GM12878 (cell line): ENCODE results near the gene TLE2. TPM values are rescaled to one million over a fixed set of nuclear protein-coding genes. Genes with fewer than 3 reads are reported as not detected.
A peak's percentile ranks its signal among the peaks of the same experiment; 100 is the strongest.

Source experiments
- BMI1 ChIP-seq: fragments of 450-650 bp; IDR thresholded peaks from 2 replicates; pipeline ENCODE4 v1.6.1; 2016; ENCODE audit warnings: mild to moderate bottlenecking, moderate library complexity, borderline replicate concordance
- CBX3 ChIP-seq: fragments of 200-600 bp; sonication (generic); IDR thresholded peaks from 2 replicates; pipeline ENCODE4 v1.6.1; 2016; ENCODE audit warnings: low read depth, borderline replicate concordance
- CEBPZ ChIP-seq: fragments of 150-350 bp; IDR thresholded peaks from 2 replicates; pipeline ENCODE4 v1.6.1; 2016; ENCODE audit warnings: low read depth, low read length
- CHD1 ChIP-seq: IDR thresholded peaks from 2 replicates; pipeline ENCODE4 v1.6.1; 2012; ENCODE audit warnings: low read depth, low read length, improper control_type of control experiment
- ESRRA ChIP-seq: IDR thresholded peaks from 2 replicates; pipeline ENCODE4 v1.6.1; 2012; ENCODE audit warnings: mild to moderate bottlenecking, low read length, improper control_type of control experiment
- KAT2A ChIP-seq: conservative IDR thresholded peaks from 2 replicates; pipeline ENCODE4 v1.6.1; 2011; ENCODE audit warnings: low read depth, low read length; ENCODE audit not compliant: control insufficient read depth
- LARP7 ChIP-seq: fragments of 450-650 bp; IDR thresholded peaks from 2 replicates; pipeline ENCODE4 v1.6.1; 2017; ENCODE audit warnings: mild to moderate bottlenecking
- MEF2A ChIP-seq: IDR thresholded peaks from 2 replicates; pipeline ENCODE4 v1.6.1; 2011; ENCODE audit warnings: low read depth, mild to moderate bottlenecking, low read length, moderate library complexity; ENCODE audit not compliant: insufficient read depth
- RFX5 ChIP-seq: IDR thresholded peaks from 2 replicates; pipeline ENCODE4 v1.6.1; 2011; ENCODE audit warnings: low read depth, low read length, improper control_type of control experiment
- SIN3A ChIP-seq: IDR thresholded peaks from 2 replicates; pipeline ENCODE4 v1.6.1; 2012; ENCODE audit warnings: low read depth, low read length, improper control_type of control experiment
- SIX5 ChIP-seq: IDR thresholded peaks from 2 replicates; pipeline ENCODE4 v1.6.1; 2011; ENCODE audit warnings: mild to moderate bottlenecking, low read depth, low read length, moderate library complexity; ENCODE audit not compliant: severe bottlenecking
- SREBF1 ChIP-seq: IDR thresholded peaks from 2 replicates; pipeline ENCODE4 v1.6.1; 2012; ENCODE audit warnings: mild to moderate bottlenecking, low read length
- USF2 ChIP-seq: IDR thresholded peaks from 2 replicates; pipeline ENCODE4 v1.6.1; 2011; ENCODE audit warnings: low read depth, low read length, improper control_type of control experiment, borderline replicate concordance
- YBX1 ChIP-seq: fragments of 450-650 bp; IDR thresholded peaks from 2 replicates; pipeline ENCODE4 v1.6.1; 2016; ENCODE audit warnings: antibody characterized with exemption
- YY1 ChIP-seq: IDR thresholded peaks from 2 replicates; pipeline ENCODE4 v1.6.1; 2011; ENCODE audit warnings: low read depth, mild to moderate bottlenecking, low read length
- ZNF207 ChIP-seq: fragments of 450-650 bp; IDR thresholded peaks from 2 replicates; pipeline ENCODE4 v1.6.1; 2014; ENCODE audit warnings: antibody characterized with exemption, mild to moderate bottlenecking, borderline replicate concordance
- polyA plus RNA-seq, 11 experiments: library from polyadenylated mRNA; depleted of rRNA in 4 of 11; unstranded in 6 of 11; stranded (reverse) in 5 of 11; fragments of >200 nt; fragmentation: Nextera tagmentation in 4 of 11; fragmentation: Illumina TruSeq in 1 of 11; extraction: Ambion mirVana in 4 of 11; extraction: Trizol in 1 of 11; gene quantifications; 1 replicate in 1 of 11; 2 replicates in 10 of 11; pipeline versions ENCODE4 v1.2.1 to v1.2.3, GENCODE V29; 2011 to 2016; ENCODE audit warnings: inconsistent platforms in 2 of 11, missing spikeins in 2 of 11, low read depth in 1 of 11
- total RNA-seq, 4 experiments: library from RNA; depleted of rRNA in 3 of 4; stranded (reverse); fragments of >200 nt in 3 of 4; fragmentation: Illumina TruSeq in 1 of 4; extraction: Trizol in 1 of 4; gene quantifications; 2 replicates each; pipeline versions ENCODE4 v1.2.1 to v1.2.3, GENCODE V29; 2013 to 2021
- TF ChIP-seq, protein P1 (sequence below): fragments of 450-650 bp; IDR thresholded peaks from 2 replicates; pipeline ENCODE4 v1.6.1; 2017; ENCODE audit warnings: low read depth, mild to moderate bottlenecking, moderate library complexity
- TF ChIP-seq, protein P2 (sequence below): IDR thresholded peaks from 2 replicates; pipeline ENCODE4 v1.6.1; 2012; ENCODE audit warnings: mild to moderate bottlenecking, low read depth, low read length
- TF ChIP-seq, protein P3 (sequence below): fragments of 150-350 bp; IDR thresholded peaks from 2 replicates; pipeline ENCODE4 v1.6.1; 2014; ENCODE audit warnings: mild to moderate bottlenecking, low read depth, low read length

Gene TLE2
- total and polyA plus RNA-seq, 10 of the 15 experiments (the other 5 are each of a cell fraction or from before 2014, with no cell fraction given): 0.05 to 0.21 (median 0.11) TPM; not detected in 5

- no peak for TF ChIP-seq ZNF207
- no peak for TF ChIP-seq CEBPZ
- no peak for TF ChIP-seq KAT2A
- no peak for TF ChIP-seq ESRRA
- TF ChIP-seq CBX3: no peak
- no peak for TF ChIP-seq SIN3A
- TF ChIP-seq SIX5: no peak
- TF ChIP-seq USF2: no peak
- no peak for TF ChIP-seq BMI1
- TF ChIP-seq SREBF1: no peak
- TF ChIP-seq CHD1: no peak
- TF ChIP-seq RFX5: no peak
- no peak for TF ChIP-seq MEF2A
- TF ChIP-seq YBX1: no peak
- TF ChIP-seq LARP7: peak; percentile 45; the same call in 1 of the 2 replicates
- TF ChIP-seq, protein P1, sequence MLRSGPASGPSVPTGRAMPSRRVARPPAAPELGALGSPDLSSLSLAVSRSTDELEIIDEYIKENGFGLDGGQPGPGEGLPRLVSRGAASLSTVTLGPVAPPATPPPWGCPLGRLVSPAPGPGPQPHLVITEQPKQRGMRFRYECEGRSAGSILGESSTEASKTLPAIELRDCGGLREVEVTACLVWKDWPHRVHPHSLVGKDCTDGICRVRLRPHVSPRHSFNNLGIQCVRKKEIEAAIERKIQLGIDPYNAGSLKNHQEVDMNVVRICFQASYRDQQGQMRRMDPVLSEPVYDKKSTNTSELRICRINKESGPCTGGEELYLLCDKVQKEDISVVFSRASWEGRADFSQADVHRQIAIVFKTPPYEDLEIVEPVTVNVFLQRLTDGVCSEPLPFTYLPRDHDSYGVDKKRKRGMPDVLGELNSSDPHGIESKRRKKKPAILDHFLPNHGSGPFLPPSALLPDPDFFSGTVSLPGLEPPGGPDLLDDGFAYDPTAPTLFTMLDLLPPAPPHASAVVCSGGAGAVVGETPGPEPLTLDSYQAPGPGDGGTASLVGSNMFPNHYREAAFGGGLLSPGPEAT: peak; percentile 81
- TF ChIP-seq, protein P2, sequence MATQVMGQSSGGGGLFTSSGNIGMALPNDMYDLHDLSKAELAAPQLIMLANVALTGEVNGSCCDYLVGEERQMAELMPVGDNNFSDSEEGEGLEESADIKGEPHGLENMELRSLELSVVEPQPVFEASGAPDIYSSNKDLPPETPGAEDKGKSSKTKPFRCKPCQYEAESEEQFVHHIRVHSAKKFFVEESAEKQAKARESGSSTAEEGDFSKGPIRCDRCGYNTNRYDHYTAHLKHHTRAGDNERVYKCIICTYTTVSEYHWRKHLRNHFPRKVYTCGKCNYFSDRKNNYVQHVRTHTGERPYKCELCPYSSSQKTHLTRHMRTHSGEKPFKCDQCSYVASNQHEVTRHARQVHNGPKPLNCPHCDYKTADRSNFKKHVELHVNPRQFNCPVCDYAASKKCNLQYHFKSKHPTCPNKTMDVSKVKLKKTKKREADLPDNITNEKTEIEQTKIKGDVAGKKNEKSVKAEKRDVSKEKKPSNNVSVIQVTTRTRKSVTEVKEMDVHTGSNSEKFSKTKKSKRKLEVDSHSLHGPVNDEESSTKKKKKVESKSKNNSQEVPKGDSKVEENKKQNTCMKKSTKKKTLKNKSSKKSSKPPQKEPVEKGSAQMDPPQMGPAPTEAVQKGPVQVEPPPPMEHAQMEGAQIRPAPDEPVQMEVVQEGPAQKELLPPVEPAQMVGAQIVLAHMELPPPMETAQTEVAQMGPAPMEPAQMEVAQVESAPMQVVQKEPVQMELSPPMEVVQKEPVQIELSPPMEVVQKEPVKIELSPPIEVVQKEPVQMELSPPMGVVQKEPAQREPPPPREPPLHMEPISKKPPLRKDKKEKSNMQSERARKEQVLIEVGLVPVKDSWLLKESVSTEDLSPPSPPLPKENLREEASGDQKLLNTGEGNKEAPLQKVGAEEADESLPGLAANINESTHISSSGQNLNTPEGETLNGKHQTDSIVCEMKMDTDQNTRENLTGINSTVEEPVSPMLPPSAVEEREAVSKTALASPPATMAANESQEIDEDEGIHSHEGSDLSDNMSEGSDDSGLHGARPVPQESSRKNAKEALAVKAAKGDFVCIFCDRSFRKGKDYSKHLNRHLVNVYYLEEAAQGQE: no peak
- TF ChIP-seq, protein P3, sequence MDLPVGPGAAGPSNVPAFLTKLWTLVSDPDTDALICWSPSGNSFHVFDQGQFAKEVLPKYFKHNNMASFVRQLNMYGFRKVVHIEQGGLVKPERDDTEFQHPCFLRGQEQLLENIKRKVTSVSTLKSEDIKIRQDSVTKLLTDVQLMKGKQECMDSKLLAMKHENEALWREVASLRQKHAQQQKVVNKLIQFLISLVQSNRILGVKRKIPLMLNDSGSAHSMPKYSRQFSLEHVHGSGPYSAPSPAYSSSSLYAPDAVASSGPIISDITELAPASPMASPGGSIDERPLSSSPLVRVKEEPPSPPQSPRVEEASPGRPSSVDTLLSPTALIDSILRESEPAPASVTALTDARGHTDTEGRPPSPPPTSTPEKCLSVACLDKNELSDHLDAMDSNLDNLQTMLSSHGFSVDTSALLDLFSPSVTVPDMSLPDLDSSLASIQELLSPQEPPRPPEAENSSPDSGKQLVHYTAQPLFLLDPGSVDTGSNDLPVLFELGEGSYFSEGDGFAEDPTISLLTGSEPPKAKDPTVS: no peak
- peak; percentile 32; the same call in 1 of the 2 replicates for TF ChIP-seq YY1
Observed at GRCh38 chr19:3034656-3035541, 5.8 kb upstream of the TLE2 start (continued).
